Uterus (tissue), 4 donors: ENCODE measurements around the gene KLK15. TPM values are rescaled to one million over a fixed set of nuclear protein-coding genes. Genes with fewer than 3 reads are reported as not detected.

Source experiments
- DNase-seq, 2 donors: peaks; one replicate each; pipeline ENCODE4 v3.0.0-alpha.2; 2019 to 2020
- H3K27ac ChIP-seq, 2 donors: fragments of 200-600 bp; sonication (generic); 1 replicate in 1 of 2; 2 replicates in 1 of 2; pipeline ENCODE4 v1.5.1; 2016 to 2018
- H3K27me3 ChIP-seq, 2 donors: fragments of 200-600 bp; sonication (generic); one replicate each; pipeline ENCODE4 v1.5.1; 2018 to 2019; ENCODE audit warnings: control low read depth in 1 of 2
- H3K36me3 ChIP-seq, 2 donors: fragments of 200-600 bp; sonication (generic); one replicate each; pipeline ENCODE4 v1.5.1; 2019; ENCODE audit warnings: control low read depth in 1 of 2
- H3K4me1 ChIP-seq, 2 donors: fragments of 200-600 bp; sonication (generic); one replicate each; pipeline ENCODE4 v1.5.1; 2018 to 2019; ENCODE audit warnings: control low read depth in 1 of 2
- H3K4me3 ChIP-seq, 2 donors: fragments of 200-600 bp; sonication (generic); 1 replicate in 1 of 2; 2 replicates in 1 of 2; pipeline ENCODE4 v1.5.1; 2018 to 2019; ENCODE audit warnings: mild to moderate bottlenecking in 1 of 2
- H3K9me3 ChIP-seq, 2 donors: fragments of 200-600 bp; sonication (generic); one replicate each; pipeline ENCODE4 v1.5.1; 2019; ENCODE audit warnings: control low read depth in 1 of 2
- CTCF ChIP-seq, 4 experiments: fragments of 200-600 bp in 2 of 4; fragments of 450-650 bp in 2 of 4; sonication (generic) in 2 of 4; IDR thresholded peaks; one replicate each; pipeline ENCODE4 v1.5.1; 2016 to 2019; ENCODE audit warnings: antibody characterized with exemption in 4 of 4, mild to moderate bottlenecking in 2 of 4, moderate library complexity in 1 of 4
- POLR2A ChIP-seq, 2 donors: fragments of 450-650 bp; IDR thresholded peaks; one replicate each; pipeline ENCODE4 v1.6.1; 2016; ENCODE audit warnings: antibody characterized with exemption in 2 of 2, mild to moderate bottlenecking in 1 of 2, moderate library complexity in 1 of 2
- intact Hi-C: fragments of 100-400 bp; cut with DNase I; formaldehyde crosslinking; loops from one replicate; pipeline ENCODE4 v1.15.1; 2023; ENCODE audit warnings: low total_unique reads
- total RNA-seq, 4 donors: library from RNA; depleted of rRNA in 3 of 4; stranded (reverse); fragments of >200 nt in 3 of 4; gene quantifications; one replicate each; pipeline versions ENCODE4 v1.1.0 to v1.2.4, GENCODE V29; 2014 to 2023
- donor health status: DM: yes; HTN: yes; CAD: no.

Gene KLK15
- total RNA-seq, 4 donors from 2014 or later = not detected

DNA sequence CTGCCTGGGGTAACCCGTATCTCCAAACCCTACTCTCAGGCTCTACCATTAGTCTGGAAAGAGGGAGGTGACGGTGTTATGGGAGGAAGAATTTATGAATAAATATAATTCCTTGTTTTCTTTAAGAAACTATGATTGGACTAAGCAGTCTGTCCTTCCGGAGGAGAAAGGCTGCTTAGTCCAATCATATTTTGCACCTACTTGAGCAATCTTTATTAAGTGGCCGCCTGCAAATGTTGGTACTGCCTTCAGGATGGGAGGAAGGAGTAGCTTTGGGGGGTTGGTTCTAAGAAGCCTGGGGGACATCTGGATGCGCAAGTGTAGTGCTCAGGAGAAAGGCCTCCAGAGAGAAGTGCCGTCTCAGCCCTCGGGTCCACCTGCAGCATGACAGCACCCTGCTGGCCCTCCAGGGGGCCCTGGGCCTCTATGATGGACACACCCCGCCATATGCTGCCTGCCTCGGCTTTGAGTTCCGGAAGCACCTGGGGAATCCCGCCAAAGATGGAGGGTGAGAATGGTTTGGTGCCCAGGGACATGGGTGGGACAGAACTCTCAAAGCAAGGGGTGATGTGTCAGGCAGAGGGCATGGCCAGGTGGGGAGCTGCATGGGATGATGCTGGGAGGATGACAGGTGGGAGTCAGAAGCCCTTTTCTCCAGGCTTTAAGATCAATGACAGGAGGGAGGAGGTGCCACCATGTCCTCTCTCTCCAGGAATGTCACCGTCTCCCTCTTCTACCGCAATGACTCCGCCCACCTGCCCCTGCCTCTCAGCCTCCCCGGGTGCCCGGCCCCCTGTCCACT lies 39.1 kb downstream of the KLK15 start:
- Histone ChIP-seq H3K27me3 (no peaks in the 10 kb centered on the region), H3K4me3 (no peak overlapping the region), H3K9me3 (no peaks in the 10 kb centered on the region), H3K27ac (no peak overlapping the region), H3K4me1 (no peaks in the 10 kb centered on the region), H3K36me3 (no peaks in the 10 kb centered on the region)
- TF ChIP-seq CTCF (IDR thresholded peaks at IDR 0.05) (no peak), POLR2A (IDR thresholded peaks at IDR 0.05) (no peak)
- DNase-seq = no peak
- intact Hi-C loops = no loop called here

- Histone ChIP-seq H3K27ac (no peak overlapping the region), H3K4me1 (no peaks in the 10 kb centered on the region), H3K36me3 (no peaks in the 10 kb centered on the region), H3K27me3 (no peaks in the 10 kb centered on the region), H3K9me3 (no peaks in the 10 kb centered on the region), H3K4me3 (no peak overlapping the region)
- TF ChIP-seq POLR2A (IDR thresholded peaks at IDR 0.05) = no peak
- no peak for TF ChIP-seq CTCF (IDR thresholded peaks at IDR 0.05)
- DNase-seq = no peak
- intact Hi-C loops = no loop called here
These were observed 39.8 kb downstream of the KLK15 start for GRCh38 chr19:50793558-50794065.

DNA sequence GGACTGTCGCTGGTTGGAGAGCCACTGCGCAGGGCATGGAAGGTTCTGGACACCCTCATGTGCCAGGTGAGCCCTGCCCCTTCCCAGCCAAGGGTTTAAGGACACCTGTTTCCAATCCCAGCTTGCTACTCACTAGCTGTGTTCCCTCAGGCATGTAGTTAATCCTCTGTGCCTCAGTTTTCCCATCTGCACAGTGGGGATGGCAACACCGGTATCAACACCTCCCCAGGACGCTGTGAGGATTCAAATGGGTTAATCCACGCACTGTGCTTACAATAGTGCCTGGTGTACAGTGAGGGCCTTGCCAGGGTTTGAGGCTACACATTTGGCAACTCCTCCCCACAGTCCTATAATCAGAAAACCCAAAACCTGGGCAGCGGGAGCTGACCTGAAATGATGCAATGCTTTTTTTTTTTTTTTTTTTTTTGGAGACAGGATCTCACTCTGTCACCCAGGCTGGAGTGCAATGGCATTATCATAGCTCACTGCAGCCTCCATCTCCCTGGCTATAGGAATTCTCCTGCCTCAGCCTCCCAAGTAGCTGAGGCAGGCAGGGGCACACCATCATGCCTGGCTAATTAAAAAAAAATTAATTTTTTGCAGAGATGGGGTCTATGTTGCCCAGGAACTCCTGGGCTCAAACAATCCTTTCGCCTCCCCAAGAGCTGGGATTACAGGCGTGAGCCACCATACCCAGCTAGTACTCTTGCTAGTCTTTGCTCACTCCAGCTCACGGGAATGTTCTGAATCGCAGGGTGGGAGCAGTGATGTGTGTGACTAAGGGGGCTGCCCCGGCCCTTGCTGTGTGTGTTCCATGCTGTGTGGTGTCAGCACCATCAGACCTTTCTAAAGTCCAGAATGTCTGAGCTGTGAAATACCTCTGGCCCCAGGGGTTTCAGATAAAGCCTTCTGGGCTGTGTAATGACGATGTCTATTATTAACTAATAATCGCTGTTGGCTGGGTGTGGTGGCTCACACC lies 40.8 kb downstream of the KLK15 start:
- H3K4me1 ChIP-seq = no peaks in the 10 kb centered on the region
- DNase-seq = no peak
- no peaks in the 10 kb centered on the region for H3K36me3 ChIP-seq
- no peaks in the 10 kb centered on the region for H3K27me3 ChIP-seq
- H3K9me3 ChIP-seq = no peaks in the 10 kb centered on the region
- H3K4me3 ChIP-seq = no peak overlapping the region
- intact Hi-C loops = no loop called here
- TF ChIP-seq CTCF (IDR thresholded peaks at IDR 0.05) (no peak), POLR2A (IDR thresholded peaks at IDR 0.05) (no peak)
- no peak overlapping the region for H3K27ac ChIP-seq

GRCh38 chr19:50791594-50792271 lies 41.6 kb downstream of the KLK15 start:
- DNase-seq = no peak
- TF ChIP-seq CTCF (IDR thresholded peaks at IDR 0.05) (no peak), POLR2A (IDR thresholded peaks at IDR 0.05) (no peak)
- Histone ChIP-seq H3K27ac (no peak overlapping the region), H3K36me3 (no peaks in the 10 kb centered on the region), H3K9me3 (no peaks in the 10 kb centered on the region), H3K4me1 (no peaks in the 10 kb centered on the region), H3K27me3 (no peaks in the 10 kb centered on the region), H3K4me3 (no peak overlapping the region)
- intact Hi-C loops = no loop called here
